HG03378 (cell line): ENCODE results near the gene CDH3.

Experiments
- ATAC-seq: cut with Tn5 transposase; IDR thresholded peaks from one replicate; pipeline ENCODE4 v1.9.1; 2021; ENCODE audit warnings: mild to moderate bottlenecking, moderate library complexity; ENCODE audit not compliant: unreplicated experiment

The CDH3 gene

GRCh38 chr16:68734782-68735181, 89.7 kb downstream of the CDH3 start:
- no peak for ATAC-seq

GRCh38 chr16:68736561-68736960, 91.5 kb downstream of the CDH3 start:
- ATAC-seq, result no peak

GRCh38 chr16:68737046-68737729, 92.1 kb downstream of the CDH3 start, which contains the start of gene CDH1:
Gene CDH1, plus strand, starts transcription at chr16:68737292. Its CDS starts 124 bp downstream, at chr16:68737416.
- ATAC-seq, result no peak

GRCh38 chr16:68737730-68738629, 92.9 kb downstream of the CDH3 start:
- no peak for ATAC-seq

- peak; percentile 39 for ATAC-seq
These were observed 95.0 kb downstream of the CDH3 start for GRCh38 chr16:68739964-68740627.

GRCh38 chr16:68740628-68741346, 95.7 kb downstream of the CDH3 start:
- ATAC-seq, result peak; percentile 24

- no peak for ATAC-seq
These were observed 98.6 kb downstream of the CDH3 start for GRCh38 chr16:68743664-68744063.

- ATAC-seq, result no peak
These were observed 99.7 kb downstream of the CDH3 start for GRCh38 chr16:68744744-68745280.

GRCh38 chr16:68746951-68747350, 101.8 kb downstream of the CDH3 start:
- ATAC-seq, result no peak

- no peak for ATAC-seq
These were observed 104.3 kb downstream of the CDH3 start for GRCh38 chr16:68749432-68749831.
